Transverse colon (tissue), 4 donors: Measurements from ENCODE around the gene TRIM46. TPM values are rescaled to one million over a fixed set of nuclear protein-coding genes. Genes with fewer than 3 reads are reported as not detected.
A peak's percentile ranks its signal among the peaks of the same experiment; 100 is the strongest.

ENCODE experiments used
- DNase-seq: peaks from one replicate; pipeline ENCODE4 v3.0.0-alpha.2; 2019
- H3K27ac ChIP-seq, 4 donors: fragments of 200-600 bp; sonication (generic); 2 replicates each; pipeline ENCODE4 v1.5.1; 2016 to 2018; ENCODE audit warnings: inconsistent platforms in 4 of 4
- H3K27me3 ChIP-seq: fragments of 200-600 bp; sonication (generic); 2 replicates; pipeline ENCODE4 v1.5.1; 2017; ENCODE audit warnings: inconsistent platforms
- H3K36me3 ChIP-seq, 4 donors: fragments of 200-600 bp; sonication (generic); 2 replicates each; pipeline ENCODE4 v1.5.1; 2017 to 2019; ENCODE audit warnings: inconsistent platforms in 4 of 4
- H3K4me1 ChIP-seq, 4 donors: fragments of 200-600 bp; sonication (generic); 2 replicates each; pipeline ENCODE4 v1.5.1; 2017 to 2020; ENCODE audit warnings: inconsistent platforms in 4 of 4
- H3K4me3 ChIP-seq, 4 donors: fragments of 200-600 bp; sonication (generic); 1 replicate in 1 of 4; 2 replicates in 3 of 4; pipeline versions ENCODE4 v1.5.1 to v1.6.1; 2017 to 2019; ENCODE audit warnings: inconsistent platforms in 4 of 4
- H3K9me3 ChIP-seq, 2 donors: fragments of 200-600 bp; sonication (generic); 2 replicates each; pipeline ENCODE4 v1.5.1; 2017 to 2019; ENCODE audit warnings: inconsistent platforms in 2 of 2
- EP300 ChIP-seq: sonication (generic); formaldehyde crosslinking; IDR thresholded peaks from one replicate; pipeline ENCODE4 v1.6.1; 2017; ENCODE audit warnings: antibody characterized with exemption, low read depth
- POLR2A ChIP-seq: fragments of 450-650 bp; IDR thresholded peaks from one replicate; pipeline ENCODE4 v1.6.1; 2016; ENCODE audit warnings: antibody characterized with exemption, mild to moderate bottlenecking, moderate library complexity
- POLR2AphosphoS5 ChIP-seq, 3 donors: sonication (generic); formaldehyde crosslinking; IDR thresholded peaks; one replicate each; pipeline ENCODE4 v1.6.1; 2016; ENCODE audit warnings: antibody characterized with exemption in 3 of 3
- WGBS, 2 donors: methylation state at CpG; one replicate each; pipeline ENCODE4 v1.1.5; 2018; ENCODE audit warnings: low coverage in 1 of 2; 5-methylcytosine and 5-hydroxymethylcytosine counted together
- in situ Hi-C, 4 donors: fragments of 200-750 bp; cut with MboI; loops; one replicate each; pipeline versions ENCODE4 v1.15.0 to v1.15.1; 2017; ENCODE audit warnings: low sequenced_read_pairs in 3 of 4, low pct_ligation_motif_present in 1 of 4, low pct_unique_long_range_greater_than_20kb in 1 of 4
- intact Hi-C: fragments of 100-400 bp; cut with DNase I; formaldehyde crosslinking; loops from one replicate; pipeline ENCODE4 v1.15.1; 2023; ENCODE audit warnings: low total_unique reads
- total RNA-seq, 4 donors: library from RNA; depleted of rRNA; stranded (reverse); fragments of >200 nt; gene quantifications; one replicate each; pipeline ENCODE4 v1.1.0, GENCODE V29; 2016
- TF ChIP-seq, protein P1 (sequence below), 5 experiments: fragments of 200-600 bp in 3 of 5; fragments of 450-650 bp in 2 of 5; sonication (generic) in 3 of 5; IDR thresholded peaks; 1 replicate in 2 of 5; 2 replicates in 3 of 5; pipeline ENCODE4 v1.5.1; 2016 to 2017; ENCODE audit warnings: antibody characterized with exemption in 5 of 5, inconsistent platforms in 3 of 5, mild to moderate bottlenecking in 2 of 5, moderate library complexity in 1 of 5

Gene TRIM46
- total RNA-seq, 4 donors from 2014 or later = 0.41 to 0.48 TPM; not detected in 2

DNA sequence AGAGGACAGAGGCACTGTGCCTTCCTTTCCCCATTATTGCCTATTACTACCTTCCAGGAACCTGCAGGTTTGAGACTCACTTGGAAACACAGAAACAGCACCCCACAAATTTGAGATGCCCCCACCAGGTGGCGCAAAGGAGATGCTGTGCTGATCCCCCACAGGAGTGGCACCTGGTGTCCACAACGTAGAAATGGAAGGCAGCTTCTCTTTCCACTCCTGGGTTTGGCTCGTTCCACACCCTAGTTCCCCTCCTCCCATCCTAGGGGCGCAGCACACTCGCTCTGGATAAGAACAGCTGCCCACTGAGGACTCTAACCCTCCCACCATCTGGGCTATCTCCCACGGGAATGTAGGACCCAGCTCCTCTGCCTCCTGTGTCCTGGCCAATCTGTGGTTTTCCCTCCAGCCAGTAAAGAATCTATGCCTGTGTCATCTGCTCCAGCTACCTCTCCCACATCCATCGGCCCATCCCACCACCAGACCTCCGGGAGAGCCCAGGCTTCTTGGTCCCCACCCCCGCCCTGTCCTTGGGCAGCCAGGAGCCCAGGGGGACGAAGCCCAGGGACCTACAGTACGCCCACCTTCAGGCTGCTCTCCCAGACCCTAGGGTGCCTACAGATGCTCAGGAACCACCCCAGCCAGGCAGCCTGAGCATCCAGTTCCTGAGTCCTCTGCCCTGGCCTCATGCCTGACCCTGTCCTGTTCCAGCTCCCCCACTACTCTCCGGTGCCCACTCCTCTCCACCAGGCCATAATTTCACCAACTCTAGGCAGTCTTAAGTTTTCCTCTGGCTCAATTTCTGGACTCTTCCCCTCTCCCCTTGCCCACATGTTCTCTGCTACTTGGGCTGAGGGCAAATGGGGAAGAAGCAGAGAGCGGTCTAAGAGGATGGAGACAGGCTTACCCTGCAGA lies 33.5 kb downstream of the TRIM46 start:
- H3K9me3 ChIP-seq = no peaks in the 10 kb centered on the region
- intact Hi-C loops = no loop called here
- H3K27me3 ChIP-seq = no peaks in the 10 kb centered on the region
- no peaks in the 10 kb centered on the region for H3K36me3 ChIP-seq
- WGBS, 2 donors = 27 to 40% methylated on average over 1 to 13 of the region's 13 CpGs
- TF ChIP-seq EP300 (no peak), POLR2A (no peak), POLR2AphosphoS5 (IDR thresholded peaks at IDR 0.05) (peak in 1 of 3 donors; percentile 44)
- TF ChIP-seq, protein P1, sequence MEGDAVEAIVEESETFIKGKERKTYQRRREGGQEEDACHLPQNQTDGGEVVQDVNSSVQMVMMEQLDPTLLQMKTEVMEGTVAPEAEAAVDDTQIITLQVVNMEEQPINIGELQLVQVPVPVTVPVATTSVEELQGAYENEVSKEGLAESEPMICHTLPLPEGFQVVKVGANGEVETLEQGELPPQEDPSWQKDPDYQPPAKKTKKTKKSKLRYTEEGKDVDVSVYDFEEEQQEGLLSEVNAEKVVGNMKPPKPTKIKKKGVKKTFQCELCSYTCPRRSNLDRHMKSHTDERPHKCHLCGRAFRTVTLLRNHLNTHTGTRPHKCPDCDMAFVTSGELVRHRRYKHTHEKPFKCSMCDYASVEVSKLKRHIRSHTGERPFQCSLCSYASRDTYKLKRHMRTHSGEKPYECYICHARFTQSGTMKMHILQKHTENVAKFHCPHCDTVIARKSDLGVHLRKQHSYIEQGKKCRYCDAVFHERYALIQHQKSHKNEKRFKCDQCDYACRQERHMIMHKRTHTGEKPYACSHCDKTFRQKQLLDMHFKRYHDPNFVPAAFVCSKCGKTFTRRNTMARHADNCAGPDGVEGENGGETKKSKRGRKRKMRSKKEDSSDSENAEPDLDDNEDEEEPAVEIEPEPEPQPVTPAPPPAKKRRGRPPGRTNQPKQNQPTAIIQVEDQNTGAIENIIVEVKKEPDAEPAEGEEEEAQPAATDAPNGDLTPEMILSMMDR (IDR thresholded peaks at IDR 0.05) = peak; percentile 83 to 96 (median 90)
- in situ Hi-C loops = no loop called here
- H3K27ac ChIP-seq = peak overlapping the region; percentile 96 to 99 (median 98)
- peak overlapping the region in 2 of 4 donors; percentile 71 to 91 for H3K4me3 ChIP-seq
- H3K4me1 ChIP-seq = peaks cover 24 to 29% (median 26%) of the 10 kb centered on the region in 4 donors
- DNase-seq = peak; percentile 92

DNA sequence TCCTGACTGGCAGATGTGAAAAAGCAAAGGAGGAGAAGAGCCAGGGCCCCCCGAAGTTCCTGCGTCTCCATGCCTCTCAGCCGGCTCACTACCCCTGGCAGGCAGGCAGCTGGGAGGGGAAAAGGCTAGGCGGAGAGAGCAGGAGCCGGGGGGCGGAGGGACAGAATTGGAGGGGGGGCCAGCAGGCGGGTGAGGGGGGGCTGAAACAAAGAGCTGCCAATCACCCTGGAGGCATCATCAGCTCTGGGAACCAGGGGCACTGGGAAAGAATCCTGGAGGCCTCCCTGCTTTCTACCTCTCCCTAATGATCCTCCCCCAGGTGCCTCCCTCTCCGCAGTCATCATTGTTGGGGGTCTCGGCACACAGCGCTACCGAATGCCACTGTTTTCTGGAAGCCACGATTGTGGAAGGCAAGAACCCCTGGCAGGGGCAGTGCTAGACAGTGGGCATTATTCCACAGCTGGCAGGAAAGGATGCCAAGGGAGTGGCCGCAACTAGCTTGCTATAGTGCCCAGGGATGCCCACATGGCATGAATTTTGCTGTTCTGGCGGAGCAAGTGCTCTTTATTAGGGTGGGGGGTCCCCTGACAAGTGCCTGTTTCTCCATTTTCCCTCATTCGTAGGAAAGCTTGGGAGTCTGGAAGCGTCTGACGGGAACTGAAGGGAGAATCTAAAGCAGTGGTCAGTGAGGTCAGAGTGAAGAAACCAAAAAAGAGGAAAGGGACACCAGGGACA lies 34.3 kb downstream of the TRIM46 start, which contains the start of gene THBS3:
Gene THBS3, minus strand, starts transcription at position 92 of the 735 bp plus-strand sequence. Its CDS starts 21 bp downstream, at position 71.
- H3K27me3 ChIP-seq = no peaks in the 10 kb centered on the region
- in situ Hi-C loops = no loop called here
- H3K9me3 ChIP-seq = no peaks in the 10 kb centered on the region
- H3K27ac ChIP-seq = peak within 1 kb of the TSS; percentile 96 to 99 (median 98)
- H3K4me1 ChIP-seq = peaks cover 24 to 29% (median 26%) of the 10 kb centered on the region in 4 donors
- H3K36me3 ChIP-seq = no peaks in the 10 kb centered on the region
- no peak for DNase-seq
- peak within 1 kb of the TSS; percentile 71 to 92 (median 84) for H3K4me3 ChIP-seq
- 7 to 18% methylated on average over 3 to 17 of the region's 17 CpGs for WGBS, 2 donors
- no peak for TF ChIP-seq POLR2AphosphoS5 (IDR thresholded peaks at IDR 0.05)
- no peak for TF ChIP-seq EP300
- no peak for TF ChIP-seq POLR2A
- TF ChIP-seq, protein P1 (IDR thresholded peaks at IDR 0.05) = no peak
- intact Hi-C loops = loop anchor here (2.0 kb wide), 1 partner anchor 19 kb away; no protein-coding TSS in a partner anchor

DNA sequence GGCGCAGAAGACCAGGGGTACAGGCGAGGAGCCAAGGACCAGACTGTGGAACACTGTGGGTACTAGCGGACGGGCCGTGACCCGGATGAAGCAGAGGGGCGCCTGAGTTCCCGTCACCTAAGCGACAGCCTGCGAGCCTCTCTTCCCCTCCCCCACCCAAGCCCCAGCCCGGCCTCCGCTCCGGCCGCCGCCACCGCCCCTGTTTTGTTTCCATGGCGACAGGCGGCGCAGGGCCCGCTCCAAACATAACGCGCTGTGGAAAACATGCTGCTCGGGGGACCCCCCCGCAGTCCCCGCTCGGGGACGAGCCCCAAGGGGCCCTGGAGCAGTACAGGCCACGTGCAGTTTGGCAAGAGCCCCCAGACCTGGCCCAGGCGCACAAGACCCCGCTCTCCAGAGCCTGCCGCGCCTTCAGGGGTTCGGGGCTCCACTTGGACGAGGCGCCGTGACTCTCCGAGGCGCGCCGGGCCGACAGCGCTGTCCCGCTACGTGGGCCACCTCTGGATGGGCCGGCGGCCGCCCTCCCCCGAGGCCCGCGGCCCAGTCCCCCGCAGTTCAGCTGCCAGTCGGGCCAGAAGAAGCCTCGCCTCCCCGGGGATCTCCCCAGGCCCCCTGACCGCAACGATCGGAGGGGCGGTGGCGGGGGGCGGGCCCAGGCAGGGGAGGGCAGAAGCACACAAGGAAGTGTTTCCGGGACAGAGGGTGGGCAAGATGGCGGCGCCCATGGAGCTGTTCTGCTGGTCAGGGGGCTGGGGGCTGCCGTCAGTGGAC lies 35.1 kb downstream of the TRIM46 start, which contains the start of gene MTX1:
Gene MTX1, plus strand, starts transcription at position 155 of the 771 bp plus-strand sequence. Its CDS starts 110 bp downstream, at position 265.
- peak; percentile 89 for DNase-seq
- H3K36me3 ChIP-seq = no peaks in the 10 kb centered on the region
- peak within 1 kb of the TSS; percentile 96 to 99 (median 98) for H3K27ac ChIP-seq
- in situ Hi-C loops = no loop called here
- no peaks in the 10 kb centered on the region for H3K27me3 ChIP-seq
- peaks cover 24 to 29% (median 26%) of the 10 kb centered on the region in 4 donors for H3K4me1 ChIP-seq
- intact Hi-C loops = loop anchor here (2.0 kb wide), 1 partner anchor 18 kb away; no protein-coding TSS in a partner anchor
- TF ChIP-seq EP300 (peak; percentile 45), POLR2AphosphoS5 (IDR thresholded peaks at IDR 0.05) (peak; percentile 29 to 74 (median 62)), POLR2A (peak; percentile 66)
- TF ChIP-seq, protein P1 (IDR thresholded peaks at IDR 0.05) = no peak
- WGBS, 2 donors = 0% methylated on average over 48 of the region's 64 CpGs; no CpG with 5 or more reads in 1 of the 2 donors
- H3K4me3 ChIP-seq = peak within 1 kb of the TSS; percentile 71 to 92 (median 84)
- H3K9me3 ChIP-seq = no peaks in the 10 kb centered on the region
